NCI-H146 treated with DMSO at 0.1 percent for 48 hours (cell line): ENCODE results near the gene RABGGTB.
"Not testable (repeated sequence)": the region's sequence is repeated elsewhere in the genome, so short reads cannot be mapped to it uniquely, and the experiment has no call there.

Experiments used
- DNase-seq: peaks from one replicate; lab custom pipeline; 2025; ENCODE audit not compliant: unreplicated experiment; lab: John Stamatoyannopoulos, UW

RABGGTB gene

DNA sequence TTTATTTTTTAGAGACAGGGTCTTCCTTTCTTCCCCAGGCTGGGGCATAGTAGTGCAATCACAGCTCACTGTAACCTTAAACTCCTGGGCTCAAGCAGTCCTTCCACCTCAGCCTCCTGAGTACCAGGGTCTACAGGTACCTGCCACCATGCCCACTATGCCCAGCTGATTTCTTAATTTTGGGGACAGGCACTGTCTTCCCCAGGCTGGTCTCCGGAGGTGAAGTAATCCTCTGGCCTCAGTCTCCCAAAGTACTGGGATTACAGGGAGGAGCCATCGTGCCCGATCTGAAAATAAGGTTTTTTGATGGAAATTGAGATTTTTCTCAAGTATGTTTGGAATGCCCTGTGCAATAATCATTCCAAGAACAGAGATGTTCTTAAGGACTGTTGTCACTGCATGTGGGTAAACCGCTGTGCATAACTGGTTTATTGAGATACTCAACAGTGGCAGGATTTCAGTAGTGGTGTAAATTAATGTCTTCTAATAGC lies 9.7 kb downstream of the RABGGTB start:
- no peak for DNase-seq

DNA sequence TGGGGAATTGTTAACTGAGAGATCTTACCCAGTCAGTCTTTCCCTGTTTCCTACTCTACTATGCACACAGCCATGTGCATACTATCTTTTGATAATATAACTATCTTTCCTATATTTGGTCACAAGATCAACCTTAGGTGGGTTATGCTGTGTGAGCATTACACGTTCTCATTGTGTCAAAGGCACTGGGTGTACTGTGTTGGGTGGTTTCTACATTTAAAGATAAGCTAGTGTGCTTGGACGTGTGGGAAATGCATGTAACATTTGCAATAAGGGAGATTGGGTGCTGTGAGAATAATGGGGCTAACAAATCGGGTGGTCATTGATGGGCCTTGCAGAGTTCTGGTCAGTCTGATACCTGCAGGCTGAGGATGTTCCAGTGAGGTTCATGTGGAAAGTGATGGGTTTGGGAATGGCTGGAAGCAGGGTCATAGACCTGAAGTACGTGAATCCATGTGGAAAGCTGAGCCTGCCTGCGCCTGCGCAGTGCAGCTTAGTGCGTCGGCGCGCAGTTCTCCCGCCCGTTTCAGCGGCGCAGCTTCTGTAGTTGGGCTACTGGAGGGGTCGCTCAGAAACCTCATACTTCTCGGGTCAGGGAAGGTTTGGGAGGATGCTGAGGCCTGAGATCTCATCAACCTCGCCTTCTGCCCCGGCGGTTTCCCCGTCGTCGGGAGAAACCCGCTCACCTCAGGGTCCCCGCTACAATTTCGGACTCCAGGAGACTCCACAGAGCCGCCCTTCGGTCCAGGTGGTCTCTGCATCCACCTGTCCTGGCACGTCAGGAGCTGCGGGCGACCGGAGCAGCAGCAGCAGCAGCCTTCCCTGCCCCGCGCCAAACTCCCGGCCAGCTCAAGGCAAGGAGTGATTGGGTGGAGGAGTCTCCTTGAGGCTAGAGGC lies 10.6 kb downstream of the RABGGTB start, which contains the start of gene MSH4:
MSH4 (plus strand) TSS at position 507 of the 897 bp plus-strand sequence; CDS start at position 611, 104 bp downstream.
- no peak for DNase-seq

DNA sequence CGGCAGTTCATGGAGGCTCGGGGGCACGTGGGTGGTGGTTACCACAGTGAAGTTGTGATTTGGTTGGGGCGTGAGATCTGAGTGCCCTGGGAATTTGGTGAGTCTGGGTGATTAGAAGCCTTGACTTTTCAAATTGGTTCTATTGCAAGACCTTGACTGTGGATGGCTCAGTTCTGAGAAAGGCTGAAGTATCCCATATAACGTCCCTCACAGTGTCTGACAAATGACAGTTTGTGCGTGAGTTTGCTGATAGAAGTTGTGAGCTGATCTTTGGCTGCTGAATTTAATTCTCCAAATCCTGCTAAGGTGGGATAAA lies 11.2 kb downstream of the RABGGTB start:
- no peak for DNase-seq

DNA sequence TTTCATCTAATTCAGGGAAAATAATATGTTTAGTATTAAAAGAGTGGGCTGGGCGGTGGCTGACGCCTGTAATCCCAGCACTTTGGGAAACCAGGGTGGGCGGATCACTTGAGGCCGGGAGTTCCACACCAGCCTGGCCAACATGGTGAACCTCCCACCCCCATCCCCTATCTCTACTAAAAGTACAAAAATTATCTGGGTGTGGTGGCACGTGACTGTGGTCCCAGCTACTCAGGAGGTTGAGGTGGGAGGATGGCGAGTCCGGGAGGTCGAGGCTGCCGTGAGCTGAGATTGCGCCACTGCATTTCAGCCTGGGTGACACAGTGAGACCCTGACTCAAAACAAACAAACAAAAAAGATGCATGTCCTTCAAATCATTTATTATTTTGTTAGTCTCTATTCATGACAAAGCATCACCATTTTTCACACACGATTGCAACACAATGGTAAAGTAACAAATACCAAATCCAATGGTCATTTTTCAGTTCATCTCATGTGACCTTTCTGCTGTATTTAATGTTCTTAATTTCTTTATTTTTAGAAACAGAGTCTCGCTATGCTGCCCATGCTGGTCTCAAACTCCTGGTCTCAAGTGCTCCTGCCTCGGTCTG lies 11.7 kb downstream of the RABGGTB start:
- no peak for DNase-seq

DNA sequence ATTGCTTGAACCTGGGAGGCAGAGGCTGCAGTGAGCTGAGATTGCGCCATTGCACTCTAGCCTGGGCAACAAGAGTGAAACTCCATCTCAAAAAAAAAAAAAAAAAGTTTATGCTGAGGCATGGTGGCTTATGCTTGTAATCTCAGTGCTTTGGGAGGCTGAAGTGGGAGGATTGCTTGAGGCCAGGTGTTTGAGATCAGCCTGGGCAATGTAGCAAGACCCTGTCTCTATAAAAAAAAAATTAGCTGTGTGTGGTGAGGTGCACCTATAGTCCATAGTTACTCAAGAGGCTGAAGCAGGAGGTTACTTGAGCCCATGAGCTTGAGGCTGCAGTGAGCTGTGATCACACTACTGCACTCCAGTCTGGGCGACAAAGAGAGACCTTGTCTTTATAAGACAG lies 15.4 kb downstream of the RABGGTB start:
- DNase-seq = not testable (repeated sequence)

DNA sequence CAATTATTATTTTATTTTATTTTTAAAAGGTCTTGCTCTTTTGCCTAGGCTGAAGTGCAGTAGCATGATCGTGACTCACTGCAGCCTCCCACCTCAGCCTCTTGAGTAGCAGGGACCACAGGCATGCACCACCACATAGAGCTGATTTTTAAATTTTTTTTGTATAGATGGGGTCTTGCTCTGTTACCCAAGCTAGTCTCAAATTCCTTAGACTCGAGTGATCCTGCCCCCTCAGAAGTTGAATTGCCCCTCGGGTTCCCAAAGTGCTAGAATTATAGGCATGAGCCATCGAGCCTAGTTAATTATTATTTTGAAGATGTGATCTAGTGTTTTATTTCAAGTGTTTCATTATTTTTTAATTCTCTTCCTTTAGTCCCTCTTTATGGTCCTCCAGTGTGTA lies 22.9 kb downstream of the RABGGTB start:
- no peak for DNase-seq

DNA sequence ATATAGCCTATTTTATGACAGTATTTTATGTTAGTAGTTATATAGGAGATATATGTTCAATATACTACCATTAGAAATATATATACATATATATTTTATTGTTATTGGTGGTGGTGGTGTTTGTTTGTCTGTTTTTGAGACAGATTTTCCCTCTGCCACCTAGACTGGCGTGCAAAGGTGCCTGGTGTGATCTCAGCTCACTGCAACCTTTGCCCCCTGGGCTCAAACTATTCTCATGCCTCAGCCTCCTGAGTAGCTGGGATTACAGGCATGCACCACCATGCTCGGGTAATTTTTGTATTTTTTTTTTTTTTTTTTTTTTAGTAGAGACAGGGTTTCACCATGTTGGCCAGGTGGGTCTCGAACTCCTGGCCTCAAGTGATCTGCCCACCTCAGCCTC lies 24.1 kb downstream of the RABGGTB start:
- not testable (repeated sequence) for DNase-seq

DNA sequence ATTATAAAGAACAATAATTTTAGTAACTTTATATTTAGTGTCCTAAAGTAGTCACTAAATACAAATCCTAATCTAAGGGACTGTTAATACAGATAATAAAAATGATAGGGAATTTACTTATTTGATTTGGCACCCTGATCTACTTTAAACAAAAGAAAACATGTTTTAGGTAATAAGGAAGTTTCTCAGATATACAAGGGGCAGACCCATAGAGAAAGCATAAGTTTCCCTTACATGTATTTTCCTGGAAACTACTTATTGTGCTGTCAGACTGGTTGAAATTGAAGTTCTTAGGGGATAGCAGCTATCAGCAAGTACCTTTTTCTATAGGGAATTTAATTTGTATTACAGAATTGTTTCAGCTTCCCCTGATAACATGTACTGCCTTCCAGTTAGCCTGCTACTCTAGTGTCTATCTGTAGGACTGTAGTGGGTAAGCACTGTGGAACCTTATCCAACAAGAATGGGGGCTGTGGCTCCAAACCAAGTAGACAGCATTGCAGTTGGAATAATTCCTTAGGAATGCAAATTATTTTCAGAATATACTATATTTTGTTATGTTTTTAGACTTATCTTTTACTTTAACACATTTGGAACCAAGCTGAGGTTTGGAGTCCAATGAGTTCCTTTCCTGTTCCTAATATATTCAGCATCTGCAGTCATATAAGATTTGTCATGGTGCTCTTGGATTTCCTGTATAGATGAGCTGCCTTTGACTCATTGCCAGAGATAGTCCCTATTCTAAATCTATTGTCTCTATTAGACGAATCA lies 25.3 kb downstream of the RABGGTB start:
- DNase-seq = no peak

DNA sequence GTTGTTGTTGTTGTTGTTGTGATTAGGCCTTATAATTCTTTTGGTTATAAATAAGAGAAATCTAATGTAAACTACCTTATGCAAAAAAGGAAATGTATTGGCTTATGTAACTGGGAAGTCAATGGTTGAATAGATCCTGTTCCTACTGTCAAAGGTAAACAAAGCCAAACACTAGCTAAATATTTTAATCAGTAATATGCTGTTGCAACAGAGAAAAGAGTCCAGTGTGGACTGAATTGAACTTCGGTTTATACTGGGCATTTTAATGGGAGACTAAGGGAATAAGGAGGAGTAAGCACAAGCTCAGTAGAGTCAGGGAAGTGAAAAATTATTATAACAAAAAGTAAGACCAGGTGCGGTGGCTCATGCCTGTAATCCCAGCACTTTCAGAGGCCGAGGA lies 26.0 kb downstream of the RABGGTB start:
- DNase-seq = no peak

DNA sequence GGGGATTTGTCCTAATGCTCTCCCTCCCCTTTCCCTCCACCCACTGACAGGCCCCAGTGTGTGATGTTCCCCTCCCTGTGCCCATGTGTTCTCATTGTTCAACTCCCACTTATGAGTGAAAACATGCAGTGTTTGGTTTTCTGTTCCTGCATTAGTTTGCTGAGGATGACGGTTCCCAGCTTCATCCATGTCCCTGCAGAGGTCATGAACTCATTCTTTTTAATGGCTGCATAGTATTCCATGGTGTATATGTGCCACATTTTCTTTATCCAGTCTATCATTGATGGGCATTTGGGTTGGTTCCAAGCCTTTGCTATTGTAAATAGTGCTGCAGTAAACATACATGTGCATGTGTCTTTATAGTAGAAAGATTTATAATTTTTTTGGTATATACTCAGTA lies 37.5 kb downstream of the RABGGTB start:
- not testable (repeated sequence) for DNase-seq

DNA sequence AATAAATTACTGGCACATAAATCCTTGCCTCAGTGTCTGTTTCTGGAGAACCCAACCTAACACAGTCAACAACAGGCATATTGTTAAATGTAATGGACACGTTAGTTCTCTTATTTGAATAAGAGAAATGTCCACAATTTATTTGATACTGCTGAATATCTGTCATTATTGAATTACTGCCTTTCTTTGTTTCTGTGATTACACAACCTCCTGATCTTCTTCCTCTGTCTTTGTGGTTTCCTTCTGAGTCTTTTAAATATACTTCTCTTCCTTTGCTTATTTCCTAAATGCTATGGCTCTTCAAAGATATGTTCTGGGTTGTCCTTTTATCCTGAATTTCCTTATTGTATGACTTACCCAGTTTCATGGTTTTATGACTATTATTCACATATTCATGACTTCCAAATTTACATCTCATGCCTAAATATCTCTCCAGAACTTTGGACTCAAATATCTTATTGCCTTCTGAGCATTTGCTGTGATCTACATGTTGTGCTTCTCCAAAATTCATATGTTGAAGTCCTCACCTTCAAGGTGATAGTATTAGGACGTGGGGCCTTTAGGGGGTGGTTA lies 50.6 kb downstream of the RABGGTB start:
- DNase-seq = no peak

DNA sequence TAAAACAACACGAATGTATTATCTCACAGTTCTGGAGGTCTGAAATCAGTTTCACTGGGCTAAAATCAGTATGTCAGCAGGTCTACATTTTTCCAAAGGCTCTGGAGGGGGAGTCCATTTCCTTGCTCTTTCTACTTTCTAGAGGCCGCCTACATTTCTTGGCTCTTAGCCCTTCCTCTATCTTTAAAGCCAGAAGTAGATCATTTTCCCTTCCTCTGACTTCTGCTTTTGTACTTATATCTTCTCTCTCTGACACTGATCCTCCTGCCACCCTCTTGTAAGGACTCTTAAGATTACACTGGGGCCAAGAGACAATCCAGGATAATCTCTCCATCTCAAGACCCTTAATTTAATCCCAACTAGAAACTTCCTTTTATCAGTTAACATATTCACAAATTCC lies 52.0 kb downstream of the RABGGTB start:
- no peak for DNase-seq

DNA sequence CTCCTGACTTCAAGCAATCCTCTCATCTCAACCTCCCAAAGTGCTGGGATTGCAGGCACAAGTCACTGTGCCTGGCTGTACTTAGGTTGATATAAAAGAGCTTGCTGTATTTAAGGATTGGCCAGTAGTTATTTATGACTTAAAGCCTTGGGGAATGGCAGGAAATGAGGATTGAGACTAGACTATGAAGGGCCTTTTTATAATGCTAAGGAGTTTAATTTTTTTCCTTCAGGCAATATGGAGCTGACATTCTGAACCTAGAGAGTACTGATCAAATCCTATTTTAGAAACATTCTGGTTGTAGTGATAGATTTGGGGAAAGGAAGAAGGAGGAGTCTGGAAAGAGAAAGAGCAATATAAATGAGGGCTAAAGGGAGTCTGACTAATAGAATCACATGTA lies 55.4 kb downstream of the RABGGTB start:
- DNase-seq = no peak
